ENCODE results near the gene NFIA. TPM values are rescaled to one million over a fixed set of nuclear protein-coding genes. Genes with fewer than 3 reads are reported as not detected.

NFIA gene
- total and polyA plus RNA-seq, 2 donors (not counting 1 experiment from before 2014, with no cell fraction given): 0.28 to 0.54 TPM

DNA sequence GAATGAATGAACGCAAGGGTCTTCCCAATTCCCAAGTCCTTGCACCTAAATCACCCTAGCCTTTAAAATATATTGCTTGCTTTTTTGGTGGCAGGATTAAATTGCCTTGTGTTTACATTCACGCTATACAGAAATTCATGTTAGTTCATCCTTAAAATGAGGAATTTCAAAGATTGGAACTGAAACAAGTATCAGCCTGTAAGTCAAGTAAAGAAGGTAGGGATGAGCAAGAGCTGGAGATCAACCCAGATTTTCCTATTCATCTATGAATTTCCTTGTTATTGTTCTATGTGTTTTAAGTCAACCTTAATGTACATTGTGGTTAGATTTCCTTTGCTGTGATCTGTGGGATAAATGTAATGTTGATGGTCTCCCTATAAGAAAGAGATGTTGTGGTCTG lies 248.2 kb downstream of the NFIA start:
- Mint-ChIP-seq H3K4me3 (no peak overlapping the region), H3K4me1 (no peaks in the 10 kb centered on the region), H3K27me3 (peaks cover 10% of the 10 kb centered on the region), H3K27ac (no peak overlapping the region), H3K9me3 (ENCODE audit: insufficient read depth) (no peaks in the 10 kb centered on the region)
- Histone ChIP-seq H3K4me3 (ENCODE audit: control extremely low read depth in 1 of 5, extremely low read depth in 1 of 5, insufficient read depth in 1 of 5, low read depth in 2 of 5, low read length in 4 of 5) (no peak overlapping the region), H3K9me3 (ENCODE audit: control extremely low read depth in 1 of 3, control insufficient read depth in 2 of 3, insufficient read depth in 1 of 3, low read length in 2 of 3) (no peaks in the 10 kb centered on the region), H3K4me2 (replicated peaks; ENCODE audit: low read depth, low read length, poor library complexity, severe bottlenecking) (no peak overlapping the region), H3K4me1 (ENCODE audit: control insufficient read depth in 2 of 2, insufficient read depth in 2 of 2, low read length in 2 of 2) (no peaks in the 10 kb centered on the region), H2AFZ (ENCODE audit: insufficient read depth, low read depth, low read length, poor library complexity, severe bottlenecking) (no peak overlapping the region), H3K9ac (ENCODE audit: low read length) (no peak overlapping the region), H3K27me3 (replicated peaks in 1 of 4; ENCODE audit: control extremely low read depth in 1 of 4, control insufficient read depth in 3 of 4, insufficient read depth in 4 of 4, low read length in 3 of 4) (no peaks in the 10 kb centered on the region), H3K36me3 (replicated peaks in 1 of 2; ENCODE audit: control extremely low read depth in 1 of 2, control insufficient read depth in 1 of 2, extremely low read depth in 1 of 2, insufficient read depth in 2 of 2, low read length in 1 of 2) (no peaks in the 10 kb centered on the region), H3K79me2 (ENCODE audit: control insufficient read depth, insufficient read depth, low read length) (no peaks in the 10 kb centered on the region), H3K27ac (ENCODE audit: low read length in 2 of 2) (no peak overlapping the region), H4K20me1 (ENCODE audit: control insufficient read depth, insufficient read depth, low read length, poor library complexity, severe bottlenecking) (no peaks in the 10 kb centered on the region)
- intact Hi-C loops (cut with micrococcal nuclease): no loop called here
- no peak for TF ChIP-seq EZH2 (IDR thresholded peaks at IDR 0.05; ENCODE audit: borderline replicate concordance, insufficient read depth, low read depth, low read length, poor library complexity, severe bottlenecking)
- TF ChIP-seq, protein P1, sequence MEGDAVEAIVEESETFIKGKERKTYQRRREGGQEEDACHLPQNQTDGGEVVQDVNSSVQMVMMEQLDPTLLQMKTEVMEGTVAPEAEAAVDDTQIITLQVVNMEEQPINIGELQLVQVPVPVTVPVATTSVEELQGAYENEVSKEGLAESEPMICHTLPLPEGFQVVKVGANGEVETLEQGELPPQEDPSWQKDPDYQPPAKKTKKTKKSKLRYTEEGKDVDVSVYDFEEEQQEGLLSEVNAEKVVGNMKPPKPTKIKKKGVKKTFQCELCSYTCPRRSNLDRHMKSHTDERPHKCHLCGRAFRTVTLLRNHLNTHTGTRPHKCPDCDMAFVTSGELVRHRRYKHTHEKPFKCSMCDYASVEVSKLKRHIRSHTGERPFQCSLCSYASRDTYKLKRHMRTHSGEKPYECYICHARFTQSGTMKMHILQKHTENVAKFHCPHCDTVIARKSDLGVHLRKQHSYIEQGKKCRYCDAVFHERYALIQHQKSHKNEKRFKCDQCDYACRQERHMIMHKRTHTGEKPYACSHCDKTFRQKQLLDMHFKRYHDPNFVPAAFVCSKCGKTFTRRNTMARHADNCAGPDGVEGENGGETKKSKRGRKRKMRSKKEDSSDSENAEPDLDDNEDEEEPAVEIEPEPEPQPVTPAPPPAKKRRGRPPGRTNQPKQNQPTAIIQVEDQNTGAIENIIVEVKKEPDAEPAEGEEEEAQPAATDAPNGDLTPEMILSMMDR (IDR thresholded peaks at IDR 0.05): no peak
- no peak for DNase-seq
- ChIA-PET CTCF (no interaction called here), POLR2A (no interaction called here)
- no peak for ATAC-seq (ENCODE audit: low read depth)
- WGBS (ENCODE audit: insufficient coverage): no CpG with 5 or more reads among the region's 2 CpGs

DNA sequence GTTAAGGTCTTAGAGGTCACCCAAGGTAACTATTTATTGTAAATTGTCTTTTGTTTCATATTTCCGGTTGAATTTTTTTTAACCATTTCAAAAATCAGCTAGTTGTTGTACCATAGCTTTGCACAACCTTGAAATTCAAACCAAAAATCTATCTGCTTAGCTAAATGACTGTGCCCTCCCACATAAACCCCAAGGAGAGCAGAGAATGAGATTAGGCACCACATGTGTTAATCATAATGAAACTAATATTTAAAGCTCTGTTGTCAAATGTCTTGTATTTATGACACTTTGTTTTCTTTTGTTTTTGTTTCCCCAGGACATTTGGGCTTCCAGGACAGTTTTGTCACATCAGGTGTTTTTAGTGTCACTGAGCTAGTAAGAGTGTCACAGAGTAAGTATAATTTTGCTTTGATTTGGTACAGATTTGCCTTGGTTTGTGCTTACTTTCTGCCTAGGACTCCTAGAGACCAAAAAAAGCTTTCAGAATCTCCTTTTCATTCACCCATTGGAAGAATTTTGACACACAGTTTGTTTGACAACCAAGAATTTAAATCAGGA lies 249.9 kb downstream of the NFIA start:
- no peaks in the 10 kb centered on the region for H3K9me3 ChIP-seq (ENCODE audit: control extremely low read depth in 1 of 3, control insufficient read depth in 2 of 3, insufficient read depth in 1 of 3, low read length in 2 of 3)
- TF ChIP-seq EZH2 (IDR thresholded peaks at IDR 0.05; ENCODE audit: borderline replicate concordance, insufficient read depth, low read depth, low read length, poor library complexity, severe bottlenecking): no peak
- TF ChIP-seq, protein P1 (IDR thresholded peaks at IDR 0.05): no peak
- H3K27me3 ChIP-seq (replicated peaks in 1 of 4; ENCODE audit: control extremely low read depth in 1 of 4, control insufficient read depth in 3 of 4, insufficient read depth in 4 of 4, low read length in 3 of 4): no peaks in the 10 kb centered on the region
- H3K4me1 Mint-ChIP-seq: no peaks in the 10 kb centered on the region
- H4K20me1 ChIP-seq (ENCODE audit: control insufficient read depth, insufficient read depth, low read length, poor library complexity, severe bottlenecking): no peaks in the 10 kb centered on the region
- no peaks in the 10 kb centered on the region for H3K4me1 ChIP-seq (ENCODE audit: control insufficient read depth in 2 of 2, insufficient read depth in 2 of 2, low read length in 2 of 2)
- no peaks in the 10 kb centered on the region for H3K9me3 Mint-ChIP-seq (ENCODE audit: insufficient read depth)
- intact Hi-C loops (cut with micrococcal nuclease): no loop called here
- ChIA-PET POLR2A (no interaction called here), CTCF (no interaction called here)
- H3K27ac ChIP-seq (ENCODE audit: low read length in 2 of 2): no peak overlapping the region
- no peak for ATAC-seq (ENCODE audit: low read depth)
- H3K36me3 ChIP-seq (replicated peaks in 1 of 2; ENCODE audit: control extremely low read depth in 1 of 2, control insufficient read depth in 1 of 2, extremely low read depth in 1 of 2, insufficient read depth in 2 of 2, low read length in 1 of 2): no peaks in the 10 kb centered on the region
- H3K4me3 ChIP-seq (ENCODE audit: control extremely low read depth in 1 of 5, extremely low read depth in 1 of 5, insufficient read depth in 1 of 5, low read depth in 2 of 5, low read length in 4 of 5): no peak overlapping the region
- H3K4me2 ChIP-seq (replicated peaks; ENCODE audit: low read depth, low read length, poor library complexity, severe bottlenecking): no peak overlapping the region
- H3K27ac Mint-ChIP-seq: no peak overlapping the region
- DNase-seq: no peak
- no peak overlapping the region for H2AFZ ChIP-seq (ENCODE audit: insufficient read depth, low read depth, low read length, poor library complexity, severe bottlenecking)
- H3K9ac ChIP-seq (ENCODE audit: low read length): no peak overlapping the region
- peaks cover 14% of the 10 kb centered on the region for H3K27me3 Mint-ChIP-seq
- no CpG with 5 or more reads among the region's 1 CpG for WGBS (ENCODE audit: insufficient coverage)
- no peaks in the 10 kb centered on the region for H3K79me2 ChIP-seq (ENCODE audit: control insufficient read depth, insufficient read depth, low read length)
- H3K4me3 Mint-ChIP-seq: no peak overlapping the region

All from B cell (primary cell).